ENCODE results near the gene TSSK2. TPM values are rescaled to one million over a fixed set of nuclear protein-coding genes. Genes with fewer than 3 reads are reported as not detected.

Gene TSSK2
- total RNA-seq, 4 donors from 2014 or later, result not detected

GRCh38 chr22:19173047-19174035, 42.2 kb downstream of the TSSK2 start:
- Histone ChIP-seq H3K9me3 (no peaks in the 10 kb centered on the region), H3K4me3 (peak overlapping the region in 1 of 4 donors; percentile 85), H3K4me1 (peaks cover 30 to 55% (median 51%) of the 10 kb centered on the region in 4 donors), H3K27ac (peak overlapping the region; percentile 31 to 91 (median 88)), H3K36me3 (no peaks in the 10 kb centered on the region), H3K27me3 (peaks cover 22% of the 10 kb centered on the region)
- no peak for TF ChIP-seq CTCF (IDR thresholded peaks at IDR 0.05)
- no peak for TF ChIP-seq EP300 (IDR thresholded peaks at IDR 0.05; ENCODE audit: low read depth)
- peak in 1 of 3 donors; percentile 19 for TF ChIP-seq POLR2AphosphoS5 (IDR thresholded peaks at IDR 0.05)
- TF ChIP-seq POLR2A (IDR thresholded peaks at IDR 0.05), result no peak
- DNase-seq, result peak; percentile 73
- intact Hi-C loops (cut with DNase I; ENCODE audit: low total_unique reads) (no loop called here), in situ Hi-C loops (cut with MboI; ENCODE audit: low pct_ligation_motif_present in 1 of 4, low pct_unique_long_range_greater_than_20kb in 1 of 4, low sequenced_read_pairs in 3 of 4) (no loop called here)
- 31 to 64% methylated on average over 3 to 18 of the region's 19 CpGs for WGBS, 2 donors (ENCODE audit: low coverage in 1 of 2)

GRCh38 chr22:19174106-19175025, 43.3 kb downstream of the TSSK2 start:
- in situ Hi-C loops (cut with MboI; ENCODE audit: low pct_ligation_motif_present in 1 of 4, low pct_unique_long_range_greater_than_20kb in 1 of 4, low sequenced_read_pairs in 3 of 4) (loop anchor here in 1 of 4 donors (25.0 kb wide), 1 partner anchor 463 kb away; no protein-coding TSS in a partner anchor), intact Hi-C loops (cut with DNase I; ENCODE audit: low total_unique reads) (no loop called here)
- Histone ChIP-seq H3K36me3 (no peaks in the 10 kb centered on the region), H3K27me3 (peaks cover 12% of the 10 kb centered on the region), H3K4me1 (peaks cover 27 to 54% (median 53%) of the 10 kb centered on the region in 4 donors), H3K9me3 (no peaks in the 10 kb centered on the region), H3K4me3 (no peak overlapping the region), H3K27ac (peak overlapping the region in 2 of 4 donors; percentile 87 to 89)
- 52% methylated on average over 14 of the region's 14 CpGs; no CpG with 5 or more reads in 1 of the 2 donors for WGBS, 2 donors (ENCODE audit: low coverage in 1 of 2)
- no peak for TF ChIP-seq POLR2A (IDR thresholded peaks at IDR 0.05)
- no peak for TF ChIP-seq POLR2AphosphoS5 (IDR thresholded peaks at IDR 0.05)
- no peak for TF ChIP-seq CTCF (IDR thresholded peaks at IDR 0.05)
- TF ChIP-seq EP300 (IDR thresholded peaks at IDR 0.05; ENCODE audit: low read depth), result no peak
- DNase-seq, result no peak

GRCh38 chr22:19175026-19175601, 44.0 kb downstream of the TSSK2 start:
- TF ChIP-seq CTCF (IDR thresholded peaks at IDR 0.05) (no peak), POLR2A (IDR thresholded peaks at IDR 0.05) (peak; percentile 1)
- intact Hi-C loops (cut with DNase I; ENCODE audit: low total_unique reads), result no loop called here
- Histone ChIP-seq H3K4me1 (peaks cover 27 to 56% (median 53%) of the 10 kb centered on the region in 4 donors), H3K9me3 (no peaks in the 10 kb centered on the region), H3K27me3 (peaks cover 4% of the 10 kb centered on the region), H3K4me3 (no peak overlapping the region), H3K27ac (peak overlapping the region in 1 of 4 donors; percentile 89), H3K36me3 (no peaks in the 10 kb centered on the region)
- WGBS, 2 donors (ENCODE audit: low coverage in 1 of 2), result 69% methylated on average over 7 of the region's 7 CpGs; no CpG with 5 or more reads in 1 of the 2 donors
- DNase-seq, result no peak
- in situ Hi-C loops (cut with MboI; ENCODE audit: low pct_ligation_motif_present in 1 of 4, low pct_unique_long_range_greater_than_20kb in 1 of 4, low sequenced_read_pairs in 3 of 4), result loop anchor here in 1 of 4 donors (25.0 kb wide), 1 partner anchor 462 kb away; no protein-coding TSS in a partner anchor

Data from transverse colon (tissue), 4 donors.